ENCODE data around the gene FNDC10.
"Not testable (repeated sequence)": the region's sequence is repeated elsewhere in the genome, so short reads cannot be mapped to it uniquely, and the experiment has no call there.

The FNDC10 gene

DNA sequence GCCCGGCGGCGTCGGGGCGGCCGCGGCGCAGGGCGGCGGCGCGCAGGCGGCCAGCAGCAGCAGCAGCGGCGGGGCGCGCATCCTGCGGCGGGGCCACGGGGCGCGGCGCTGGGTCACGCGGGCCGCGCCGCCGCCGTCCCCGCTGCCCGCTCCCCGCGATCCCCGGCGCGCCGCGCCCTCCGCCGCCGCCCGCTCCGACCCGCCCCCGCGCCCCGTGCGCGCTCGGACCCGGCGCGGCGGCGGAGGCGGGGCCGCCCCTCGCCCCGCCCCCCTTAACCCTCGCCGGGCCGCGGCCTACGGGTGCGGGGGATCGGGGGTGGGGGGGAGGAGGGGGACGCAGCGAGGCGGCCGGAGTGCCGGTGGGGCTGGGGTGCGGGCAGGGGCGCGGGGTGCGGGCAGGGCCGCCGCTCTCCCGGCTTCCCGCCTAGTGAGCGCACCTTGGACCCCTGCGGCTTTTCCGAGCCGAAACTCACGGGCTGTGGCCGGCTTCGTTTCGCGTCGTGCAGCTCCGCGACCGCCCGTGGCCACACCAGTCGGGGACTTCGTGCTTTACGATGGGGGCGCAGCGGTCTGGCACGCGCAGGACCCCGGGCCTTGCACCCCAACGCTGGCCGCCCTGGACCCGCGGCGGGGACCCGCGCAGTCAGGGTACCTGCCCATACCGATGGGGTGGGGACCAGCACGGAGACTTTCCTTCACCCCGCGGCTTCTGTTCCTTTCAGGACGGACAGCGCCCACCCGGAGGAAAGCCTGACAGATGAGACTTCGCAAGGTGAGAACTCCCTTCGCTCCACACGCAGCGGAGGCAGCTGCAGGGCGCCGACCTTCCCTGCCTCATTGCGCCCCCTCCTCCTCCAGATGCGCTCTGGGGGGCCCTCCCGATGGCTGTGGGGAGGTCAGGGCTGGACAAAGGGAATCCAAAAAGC, at the start of gene FNDC10:
Gene FNDC10, minus strand, starts transcription at position 201 of the 926 bp plus-strand sequence. Its CDS starts 120 bp downstream, at position 81.
- peak within 1 kb of the TSS; percentile 20; the same call in 1 of the 2 replicates for H3K4me3 ChIP-seq (replicated peaks; ENCODE audit: low read depth, low read length)
- TF ChIP-seq, protein P1, sequence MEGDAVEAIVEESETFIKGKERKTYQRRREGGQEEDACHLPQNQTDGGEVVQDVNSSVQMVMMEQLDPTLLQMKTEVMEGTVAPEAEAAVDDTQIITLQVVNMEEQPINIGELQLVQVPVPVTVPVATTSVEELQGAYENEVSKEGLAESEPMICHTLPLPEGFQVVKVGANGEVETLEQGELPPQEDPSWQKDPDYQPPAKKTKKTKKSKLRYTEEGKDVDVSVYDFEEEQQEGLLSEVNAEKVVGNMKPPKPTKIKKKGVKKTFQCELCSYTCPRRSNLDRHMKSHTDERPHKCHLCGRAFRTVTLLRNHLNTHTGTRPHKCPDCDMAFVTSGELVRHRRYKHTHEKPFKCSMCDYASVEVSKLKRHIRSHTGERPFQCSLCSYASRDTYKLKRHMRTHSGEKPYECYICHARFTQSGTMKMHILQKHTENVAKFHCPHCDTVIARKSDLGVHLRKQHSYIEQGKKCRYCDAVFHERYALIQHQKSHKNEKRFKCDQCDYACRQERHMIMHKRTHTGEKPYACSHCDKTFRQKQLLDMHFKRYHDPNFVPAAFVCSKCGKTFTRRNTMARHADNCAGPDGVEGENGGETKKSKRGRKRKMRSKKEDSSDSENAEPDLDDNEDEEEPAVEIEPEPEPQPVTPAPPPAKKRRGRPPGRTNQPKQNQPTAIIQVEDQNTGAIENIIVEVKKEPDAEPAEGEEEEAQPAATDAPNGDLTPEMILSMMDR (IDR thresholded peaks at IDR 0.05; ENCODE audit: low read depth, low read length, missing control alignments), result no peak
- no peak for DNase-seq (ENCODE audit: extremely low read depth, low read depth)

DNA sequence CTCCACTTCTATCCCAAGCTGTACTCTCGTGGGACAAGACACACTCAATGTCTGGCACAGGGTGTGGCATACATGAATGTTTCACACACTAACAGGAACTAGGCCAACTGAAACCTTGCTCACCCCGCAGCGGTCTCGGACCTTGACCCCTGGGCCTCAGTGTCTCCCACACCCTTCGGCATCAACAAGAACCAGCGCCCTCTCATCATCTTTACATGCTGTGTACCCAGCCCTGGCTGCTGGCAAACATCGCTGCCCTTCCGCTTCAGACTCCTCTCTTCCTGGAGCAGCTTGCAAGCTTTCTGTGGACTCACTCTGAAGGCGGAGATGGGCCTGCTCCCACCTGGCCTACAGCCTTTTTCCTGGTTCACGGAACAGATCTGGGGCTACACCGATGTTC, 48.3 kb upstream of the FNDC10 start:
- H3K4me3 ChIP-seq (replicated peaks; ENCODE audit: low read depth, low read length); DNase-seq (ENCODE audit: extremely low read depth, low read depth): not testable (repeated sequence)

DNA sequence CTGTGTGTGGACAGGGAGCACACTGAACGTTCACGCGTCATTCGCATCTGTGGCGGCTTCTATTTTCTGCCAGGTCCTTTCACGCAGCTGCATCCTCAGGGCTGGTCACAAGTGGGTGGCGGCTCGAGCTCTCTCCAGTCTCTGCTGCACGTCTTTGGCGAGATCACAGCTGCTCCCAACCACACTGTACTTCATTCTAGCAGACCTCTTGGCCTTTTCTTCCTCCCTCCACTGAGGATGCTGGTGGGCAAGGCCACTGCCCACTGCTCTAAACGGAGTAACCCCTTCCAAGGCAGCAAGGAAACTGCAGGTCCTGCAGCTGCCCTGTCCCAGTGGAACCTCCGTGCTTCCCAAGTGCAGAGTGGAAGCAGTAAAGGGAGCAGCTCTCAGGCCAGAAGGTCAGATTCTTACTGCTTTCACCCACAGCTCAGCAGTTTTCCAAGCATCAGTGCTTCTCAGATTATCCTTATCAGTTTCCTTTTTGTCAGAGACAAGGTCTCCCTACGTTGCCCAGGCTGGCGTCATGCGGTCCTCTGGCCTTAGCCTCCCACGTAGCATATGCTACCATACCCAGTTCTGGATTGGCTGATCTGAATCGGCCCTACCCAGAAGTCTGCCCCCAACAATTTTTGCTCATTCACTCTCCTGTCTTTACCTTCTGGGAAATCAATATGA, 47.8 kb upstream of the FNDC10 start:
- H3K4me3 ChIP-seq (replicated peaks; ENCODE audit: low read depth, low read length); DNase-seq (ENCODE audit: extremely low read depth, low read depth): not testable (repeated sequence)

DNA sequence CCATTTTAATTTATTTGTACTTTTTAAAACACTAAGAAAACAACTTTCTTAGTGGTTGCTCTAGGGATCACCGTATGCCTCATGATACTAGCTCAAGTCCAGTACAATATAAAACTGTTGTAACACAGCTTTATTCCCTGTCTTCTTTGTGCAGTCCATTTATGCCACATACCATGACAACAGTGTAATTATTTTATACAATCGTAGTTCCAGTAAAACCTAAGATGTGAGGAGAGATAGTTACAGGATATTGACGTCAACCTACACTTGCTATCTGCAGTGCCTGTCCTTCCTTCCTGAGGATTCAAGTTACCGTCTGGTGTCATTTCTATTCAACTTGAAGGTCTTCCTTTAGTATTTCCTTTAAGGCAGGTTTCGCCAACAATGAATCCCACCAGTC, 46.4 kb upstream of the FNDC10 start:
- H3K4me3 ChIP-seq (replicated peaks; ENCODE audit: low read depth, low read length); DNase-seq (ENCODE audit: extremely low read depth, low read depth): not testable (repeated sequence)

DNA sequence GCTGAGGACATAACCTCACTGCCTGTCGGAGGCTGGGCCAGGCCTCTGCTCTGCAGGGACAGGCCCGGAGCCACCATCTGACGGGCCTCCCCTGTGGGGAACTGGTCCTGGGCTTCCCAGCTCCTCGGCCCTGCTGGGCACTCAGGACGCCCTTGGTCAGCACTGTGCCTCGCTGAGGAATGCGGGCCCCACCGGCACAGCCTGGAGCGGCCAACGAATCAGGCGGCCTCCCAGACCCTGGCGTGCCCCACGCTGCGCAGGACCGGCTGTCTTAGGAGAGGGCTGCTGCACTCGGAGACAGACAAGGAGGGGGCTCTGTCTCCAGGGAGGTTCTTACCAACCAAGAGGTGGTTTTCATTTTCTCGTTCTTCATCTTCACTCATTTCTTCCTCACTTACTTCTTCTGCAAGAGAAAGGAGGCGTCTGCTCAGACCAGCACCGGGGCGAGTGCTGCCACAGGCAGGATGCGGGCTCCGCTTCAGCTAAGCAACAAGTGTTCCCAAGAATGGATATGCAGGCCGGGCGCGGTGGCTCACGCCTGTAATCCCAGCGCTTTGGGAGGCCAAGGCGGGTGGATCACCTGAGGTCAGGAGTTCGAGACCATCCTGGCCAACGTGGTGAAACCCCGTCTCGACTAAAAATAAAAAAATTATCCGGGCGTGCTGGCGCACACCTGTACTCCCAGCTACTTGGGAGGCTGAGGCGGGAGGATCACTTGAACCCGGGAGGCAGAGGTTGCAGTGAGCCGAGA, 41.0 kb upstream of the FNDC10 start:
- DNase-seq (ENCODE audit: extremely low read depth, low read depth); H3K4me3 ChIP-seq (replicated peaks; ENCODE audit: low read depth, low read length): not testable (repeated sequence)

DNA sequence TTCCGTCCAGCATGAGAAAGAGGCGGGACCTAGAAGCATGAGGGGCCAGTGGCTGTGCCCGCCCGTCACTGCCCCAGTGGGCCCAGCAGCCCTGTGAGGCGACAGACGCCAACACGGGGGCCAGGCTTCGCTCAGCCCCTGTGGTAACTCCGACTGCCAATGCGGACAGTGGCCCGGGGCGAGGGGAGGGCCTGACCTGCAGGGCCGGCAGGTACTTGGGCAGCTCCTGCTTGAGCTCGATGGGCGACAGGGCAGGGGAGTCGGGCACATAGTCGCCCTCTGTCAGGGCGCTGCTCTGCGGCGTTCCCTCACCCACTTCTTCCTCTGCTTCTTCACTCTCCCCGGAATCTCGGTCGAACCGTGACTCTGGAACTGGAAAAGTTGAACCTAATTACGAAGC, 40.1 kb upstream of the FNDC10 start:
- not testable (repeated sequence) for H3K4me3 ChIP-seq (replicated peaks; ENCODE audit: low read depth, low read length); DNase-seq (ENCODE audit: extremely low read depth, low read depth)

DNA sequence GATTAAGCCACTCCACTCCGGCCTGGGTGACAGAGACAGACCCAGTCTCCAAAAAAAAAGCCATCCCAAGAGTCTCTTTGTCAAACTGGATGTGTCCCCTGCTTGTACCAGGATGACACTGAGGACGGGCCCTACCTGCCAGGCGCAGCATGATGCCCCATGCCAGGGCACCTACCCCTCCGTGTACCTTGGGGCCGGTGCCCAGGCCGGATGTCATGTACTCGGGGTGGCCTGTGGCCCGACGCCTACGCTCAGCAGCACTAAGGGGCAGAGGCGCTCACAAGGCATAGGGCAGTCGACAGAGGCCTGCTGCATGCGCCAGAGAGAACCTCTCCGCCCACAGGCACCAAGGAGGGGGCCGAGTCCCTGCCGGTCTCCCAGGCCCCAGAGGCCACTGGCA, 39.4 kb upstream of the FNDC10 start:
- not testable (repeated sequence) for H3K4me3 ChIP-seq (replicated peaks; ENCODE audit: low read depth, low read length); DNase-seq (ENCODE audit: extremely low read depth, low read depth)

DNA sequence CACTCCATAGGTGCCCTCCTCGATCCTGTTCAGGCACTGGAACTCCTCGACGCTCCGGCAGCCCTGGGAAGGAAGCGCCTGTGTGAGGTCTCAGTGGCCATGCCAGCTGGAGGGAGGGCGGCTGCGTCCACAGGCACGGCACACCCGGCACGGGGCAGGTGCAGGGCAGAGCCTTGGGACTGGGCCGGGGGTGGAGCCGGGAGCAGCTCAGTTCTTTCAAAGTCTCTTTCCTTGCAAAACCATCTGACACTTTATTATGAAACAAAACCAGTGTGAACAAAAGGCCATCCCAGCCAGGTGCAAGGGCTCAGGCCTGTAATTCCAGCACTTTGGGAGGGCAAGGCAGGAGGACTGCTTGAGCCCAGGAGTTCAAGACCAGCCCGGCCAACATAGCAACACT, 38.6 kb upstream of the FNDC10 start:
- DNase-seq (ENCODE audit: extremely low read depth, low read depth); H3K4me3 ChIP-seq (replicated peaks; ENCODE audit: low read depth, low read length): not testable (repeated sequence)

DNA sequence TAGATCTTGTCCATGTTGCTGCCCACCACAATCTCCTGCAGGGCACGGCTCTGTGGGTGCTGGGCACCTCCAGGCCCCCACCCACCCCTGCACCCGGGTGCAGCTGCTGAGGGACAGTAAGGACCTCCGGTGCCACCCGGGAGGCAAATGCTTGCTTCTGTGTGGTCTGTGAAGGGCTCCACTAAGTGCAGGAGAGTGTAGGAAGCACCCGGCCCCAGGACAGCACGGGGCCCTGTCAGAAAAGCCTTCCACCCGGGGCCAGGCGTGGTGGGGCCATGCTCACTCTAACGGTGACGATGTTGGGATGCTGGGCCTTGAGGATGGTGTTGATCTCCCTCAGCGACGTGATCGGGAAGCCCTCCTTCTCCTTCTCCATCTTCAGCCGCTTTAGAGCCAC, 37.5 kb upstream of the FNDC10 start:
- not testable (repeated sequence) for H3K4me3 ChIP-seq (replicated peaks; ENCODE audit: low read depth, low read length); DNase-seq (ENCODE audit: extremely low read depth, low read depth)

DNA sequence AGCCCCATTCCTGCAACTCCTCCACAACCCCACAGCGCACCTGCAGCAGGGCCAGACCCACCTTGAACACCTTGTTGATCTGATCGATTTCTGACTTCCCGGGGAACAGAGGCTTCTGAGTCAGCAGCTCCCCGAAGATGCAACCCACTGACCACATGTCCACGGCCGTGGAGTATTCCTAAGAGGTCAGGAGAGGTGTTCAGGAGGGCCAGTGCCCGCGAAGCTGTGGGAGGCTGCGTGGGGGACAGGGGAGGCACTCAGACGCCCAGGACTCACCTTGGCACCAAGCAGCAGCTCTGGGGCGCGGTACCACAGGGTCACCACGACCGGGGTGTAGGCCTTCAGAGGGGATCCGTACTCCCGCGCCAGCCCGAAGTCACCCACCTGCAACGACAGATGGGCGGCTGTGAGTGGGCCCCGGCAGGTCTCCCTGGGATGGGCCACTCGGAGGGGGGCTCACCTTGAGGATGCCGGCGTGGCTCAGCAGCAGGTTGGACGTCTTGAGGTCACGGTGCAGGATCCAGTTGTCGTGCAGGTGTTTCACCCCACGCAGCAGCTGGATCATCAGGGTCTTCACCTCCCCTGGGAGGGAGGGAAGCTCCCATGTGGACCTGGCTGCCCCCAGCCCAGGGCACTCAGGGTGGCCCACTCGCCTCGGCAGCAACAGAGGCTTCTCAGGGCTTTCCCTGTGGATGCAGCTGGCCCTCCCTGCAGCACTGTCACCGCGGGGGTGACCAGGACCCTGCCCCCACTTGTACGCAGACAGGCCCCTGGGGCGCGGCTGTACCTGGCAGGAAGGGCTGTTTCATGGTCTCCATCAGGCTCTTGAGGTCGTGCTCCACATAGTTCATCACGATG, 36.9 kb upstream of the FNDC10 start:
- not testable (repeated sequence) for DNase-seq (ENCODE audit: extremely low read depth, low read depth); H3K4me3 ChIP-seq (replicated peaks; ENCODE audit: low read depth, low read length)

DNA sequence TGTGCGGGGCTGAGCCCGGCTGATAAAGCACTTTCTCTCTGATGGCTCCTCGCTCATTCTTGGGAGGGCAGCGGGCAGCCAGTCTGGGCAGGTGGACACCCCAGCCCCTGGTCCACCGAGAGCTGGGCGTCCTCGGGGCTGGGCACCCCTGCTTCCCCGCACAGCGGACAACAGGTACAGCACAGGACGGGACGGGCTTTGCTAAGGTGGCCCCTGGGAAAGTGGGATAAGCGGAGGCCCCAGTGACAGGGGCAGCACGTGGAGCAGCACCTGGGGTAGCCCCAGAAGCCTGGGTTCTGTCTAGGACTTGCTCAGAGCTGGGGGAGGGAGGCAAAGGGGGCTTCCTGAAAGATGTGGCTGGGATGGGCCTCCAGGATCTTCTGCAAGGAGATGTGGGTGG, 34.7 kb upstream of the FNDC10 start:
- DNase-seq (ENCODE audit: extremely low read depth, low read depth); H3K4me3 ChIP-seq (replicated peaks; ENCODE audit: low read depth, low read length): not testable (repeated sequence)

DNA sequence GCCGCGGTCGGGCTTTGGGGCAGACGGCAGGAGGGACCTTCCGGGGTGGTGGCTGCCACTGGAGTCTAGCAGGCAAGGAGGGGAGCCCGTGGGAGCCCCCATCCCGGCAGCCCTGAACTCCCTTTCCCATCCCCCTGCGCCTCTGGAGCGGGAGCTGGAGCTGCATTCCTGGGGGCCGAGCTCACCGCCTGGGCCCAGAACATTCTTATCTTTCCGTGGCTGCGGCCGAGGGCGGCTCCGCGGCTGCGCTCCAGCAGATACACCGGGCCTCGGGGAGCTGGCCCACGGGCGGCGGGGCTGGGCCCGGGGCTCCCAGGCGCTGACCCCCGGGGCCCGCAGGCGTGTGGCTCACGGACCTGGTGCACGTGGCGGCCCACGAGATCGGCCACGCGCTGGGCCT, 33.5 kb upstream of the FNDC10 start:
- H3K4me3 ChIP-seq (replicated peaks; ENCODE audit: low read depth, low read length); DNase-seq (ENCODE audit: extremely low read depth, low read depth): not testable (repeated sequence)
